ENCODE results near the gene CKAP4. TPM values are rescaled to one million over a fixed set of nuclear protein-coding genes. Genes with fewer than 3 reads are reported as not detected.

CKAP4 gene
- total and polyA plus RNA-seq, 10 of the 15 experiments (the other 5 are each of a cell fraction or from before 2014, with no cell fraction given): 0.39 to 23.6 (median 11.1) TPM

DNA sequence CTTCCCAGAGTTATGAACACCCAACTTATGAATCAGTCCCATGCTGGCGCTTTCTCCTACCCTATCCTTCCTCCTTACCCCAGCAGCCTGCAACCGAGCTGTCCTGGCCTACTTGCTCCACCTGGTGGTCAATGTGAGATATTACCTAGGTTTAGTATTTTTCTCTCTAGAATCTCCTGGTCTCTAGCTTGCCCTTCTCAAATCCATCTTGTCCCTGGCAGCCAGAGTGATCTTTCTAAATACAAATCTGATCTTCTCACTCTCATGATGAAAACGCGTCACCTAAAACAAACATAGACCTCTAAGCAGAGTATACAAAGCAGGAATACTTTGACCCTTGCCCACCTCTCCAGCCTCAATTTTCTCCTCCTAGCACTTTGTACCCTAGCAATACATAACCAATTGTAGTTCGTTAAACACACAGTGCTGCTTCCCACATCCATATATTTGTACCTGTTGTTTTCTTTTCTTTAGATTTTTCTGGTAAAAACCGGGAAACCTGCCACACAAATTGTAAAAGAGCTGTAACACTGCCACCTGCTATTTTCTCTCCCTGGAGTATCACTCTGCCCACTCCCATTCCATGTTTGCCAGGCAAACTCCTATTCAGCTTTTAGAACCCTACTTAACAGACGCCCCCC, 34.8 kb upstream of the CKAP4 start (continued):
- TF ChIP-seq, protein P1, sequence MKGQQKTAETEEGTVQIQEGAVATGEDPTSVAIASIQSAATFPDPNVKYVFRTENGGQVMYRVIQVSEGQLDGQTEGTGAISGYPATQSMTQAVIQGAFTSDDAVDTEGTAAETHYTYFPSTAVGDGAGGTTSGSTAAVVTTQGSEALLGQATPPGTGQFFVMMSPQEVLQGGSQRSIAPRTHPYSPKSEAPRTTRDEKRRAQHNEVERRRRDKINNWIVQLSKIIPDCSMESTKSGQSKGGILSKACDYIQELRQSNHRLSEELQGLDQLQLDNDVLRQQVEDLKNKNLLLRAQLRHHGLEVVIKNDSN (IDR thresholded peaks at IDR 0.05; ENCODE audit: borderline replicate concordance, extremely low read length, insufficient read depth, low read depth, low read length): no peak
- TF ChIP-seq SP1 (IDR thresholded peaks at IDR 0.05; ENCODE audit: low read depth, low read length) (no peak), TAF1 (IDR thresholded peaks at IDR 0.05; ENCODE audit: borderline replicate concordance, low read depth, low read length) (no peak), RAD21 (IDR thresholded peaks at IDR 0.05; ENCODE audit: insufficient read depth, low read depth, low read length) (peak; percentile 76), NFXL1 (IDR thresholded peaks at IDR 0.05; ENCODE audit: borderline replicate concordance) (0 out of 2 replicates have a peak, but pooled peaks have one; percentile 26), SUZ12 (IDR thresholded peaks at IDR 0.05; ENCODE audit: unreplicated experiment) (no peak), PAX5 (IDR thresholded peaks at IDR 0.05; ENCODE audit: borderline replicate concordance, low read depth, low read length) (no peak), ZNF622 (IDR thresholded peaks at IDR 0.05) (no peak), CBX5 (IDR thresholded peaks at IDR 0.05; ENCODE audit: low read depth) (peak; percentile 99), IKZF2 (IDR thresholded peaks at IDR 0.05) (peak in 1 of 2 experiments; percentile 12; a peak in 1 of 4 replicates), SRF (IDR thresholded peaks at IDR 0.05; ENCODE audit: low read depth in 2 of 2, low read length in 2 of 2) (no peak)
- TF ChIP-seq, protein P2, sequence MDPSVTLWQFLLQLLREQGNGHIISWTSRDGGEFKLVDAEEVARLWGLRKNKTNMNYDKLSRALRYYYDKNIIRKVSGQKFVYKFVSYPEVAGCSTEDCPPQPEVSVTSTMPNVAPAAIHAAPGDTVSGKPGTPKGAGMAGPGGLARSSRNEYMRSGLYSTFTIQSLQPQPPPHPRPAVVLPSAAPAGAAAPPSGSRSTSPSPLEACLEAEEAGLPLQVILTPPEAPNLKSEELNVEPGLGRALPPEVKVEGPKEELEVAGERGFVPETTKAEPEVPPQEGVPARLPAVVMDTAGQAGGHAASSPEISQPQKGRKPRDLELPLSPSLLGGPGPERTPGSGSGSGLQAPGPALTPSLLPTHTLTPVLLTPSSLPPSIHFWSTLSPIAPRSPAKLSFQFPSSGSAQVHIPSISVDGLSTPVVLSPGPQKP (IDR thresholded peaks at IDR 0.05; ENCODE audit: low read depth, low read length): no peak
- TF ChIP-seq, protein P3, sequence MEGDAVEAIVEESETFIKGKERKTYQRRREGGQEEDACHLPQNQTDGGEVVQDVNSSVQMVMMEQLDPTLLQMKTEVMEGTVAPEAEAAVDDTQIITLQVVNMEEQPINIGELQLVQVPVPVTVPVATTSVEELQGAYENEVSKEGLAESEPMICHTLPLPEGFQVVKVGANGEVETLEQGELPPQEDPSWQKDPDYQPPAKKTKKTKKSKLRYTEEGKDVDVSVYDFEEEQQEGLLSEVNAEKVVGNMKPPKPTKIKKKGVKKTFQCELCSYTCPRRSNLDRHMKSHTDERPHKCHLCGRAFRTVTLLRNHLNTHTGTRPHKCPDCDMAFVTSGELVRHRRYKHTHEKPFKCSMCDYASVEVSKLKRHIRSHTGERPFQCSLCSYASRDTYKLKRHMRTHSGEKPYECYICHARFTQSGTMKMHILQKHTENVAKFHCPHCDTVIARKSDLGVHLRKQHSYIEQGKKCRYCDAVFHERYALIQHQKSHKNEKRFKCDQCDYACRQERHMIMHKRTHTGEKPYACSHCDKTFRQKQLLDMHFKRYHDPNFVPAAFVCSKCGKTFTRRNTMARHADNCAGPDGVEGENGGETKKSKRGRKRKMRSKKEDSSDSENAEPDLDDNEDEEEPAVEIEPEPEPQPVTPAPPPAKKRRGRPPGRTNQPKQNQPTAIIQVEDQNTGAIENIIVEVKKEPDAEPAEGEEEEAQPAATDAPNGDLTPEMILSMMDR (IDR thresholded peaks at IDR 0.05 in 2 of 3, conservative IDR thresholded peaks at IDR 0.05 in 1 of 3; ENCODE audit: control insufficient read depth in 2 of 3, extremely low read depth in 1 of 3, insufficient read depth in 1 of 3, low read depth in 3 of 3, low read length in 3 of 3): peak; percentile 69 to 74 (median 74); a peak in 5 of 6 replicates
- TF ChIP-seq, protein P4, sequence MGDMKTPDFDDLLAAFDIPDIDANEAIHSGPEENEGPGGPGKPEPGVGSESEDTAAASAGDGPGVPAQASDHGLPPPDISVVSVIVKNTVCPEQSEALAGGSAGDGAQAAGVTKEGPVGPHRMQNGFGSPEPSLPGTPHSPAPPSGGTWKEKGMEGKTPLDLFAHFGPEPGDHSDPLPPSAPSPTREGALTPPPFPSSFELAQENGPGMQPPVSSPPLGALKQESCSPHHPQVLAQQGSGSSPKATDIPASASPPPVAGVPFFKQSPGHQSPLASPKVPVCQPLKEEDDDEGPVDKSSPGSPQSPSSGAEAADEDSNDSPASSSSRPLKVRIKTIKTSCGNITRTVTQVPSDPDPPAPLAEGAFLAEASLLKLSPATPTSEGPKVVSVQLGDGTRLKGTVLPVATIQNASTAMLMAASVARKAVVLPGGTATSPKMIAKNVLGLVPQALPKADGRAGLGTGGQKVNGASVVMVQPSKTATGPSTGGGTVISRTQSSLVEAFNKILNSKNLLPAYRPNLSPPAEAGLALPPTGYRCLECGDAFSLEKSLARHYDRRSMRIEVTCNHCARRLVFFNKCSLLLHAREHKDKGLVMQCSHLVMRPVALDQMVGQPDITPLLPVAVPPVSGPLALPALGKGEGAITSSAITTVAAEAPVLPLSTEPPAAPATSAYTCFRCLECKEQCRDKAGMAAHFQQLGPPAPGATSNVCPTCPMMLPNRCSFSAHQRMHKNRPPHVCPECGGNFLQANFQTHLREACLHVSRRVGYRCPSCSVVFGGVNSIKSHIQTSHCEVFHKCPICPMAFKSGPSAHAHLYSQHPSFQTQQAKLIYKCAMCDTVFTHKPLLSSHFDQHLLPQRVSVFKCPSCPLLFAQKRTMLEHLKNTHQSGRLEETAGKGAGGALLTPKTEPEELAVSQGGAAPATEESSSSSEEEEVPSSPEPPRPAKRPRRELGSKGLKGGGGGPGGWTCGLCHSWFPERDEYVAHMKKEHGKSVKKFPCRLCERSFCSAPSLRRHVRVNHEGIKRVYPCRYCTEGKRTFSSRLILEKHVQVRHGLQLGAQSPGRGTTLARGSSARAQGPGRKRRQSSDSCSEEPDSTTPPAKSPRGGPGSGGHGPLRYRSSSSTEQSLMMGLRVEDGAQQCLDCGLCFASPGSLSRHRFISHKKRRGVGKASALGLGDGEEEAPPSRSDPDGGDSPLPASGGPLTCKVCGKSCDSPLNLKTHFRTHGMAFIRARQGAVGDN (IDR thresholded peaks at IDR 0.05): no peak
- TF ChIP-seq, protein P5, sequence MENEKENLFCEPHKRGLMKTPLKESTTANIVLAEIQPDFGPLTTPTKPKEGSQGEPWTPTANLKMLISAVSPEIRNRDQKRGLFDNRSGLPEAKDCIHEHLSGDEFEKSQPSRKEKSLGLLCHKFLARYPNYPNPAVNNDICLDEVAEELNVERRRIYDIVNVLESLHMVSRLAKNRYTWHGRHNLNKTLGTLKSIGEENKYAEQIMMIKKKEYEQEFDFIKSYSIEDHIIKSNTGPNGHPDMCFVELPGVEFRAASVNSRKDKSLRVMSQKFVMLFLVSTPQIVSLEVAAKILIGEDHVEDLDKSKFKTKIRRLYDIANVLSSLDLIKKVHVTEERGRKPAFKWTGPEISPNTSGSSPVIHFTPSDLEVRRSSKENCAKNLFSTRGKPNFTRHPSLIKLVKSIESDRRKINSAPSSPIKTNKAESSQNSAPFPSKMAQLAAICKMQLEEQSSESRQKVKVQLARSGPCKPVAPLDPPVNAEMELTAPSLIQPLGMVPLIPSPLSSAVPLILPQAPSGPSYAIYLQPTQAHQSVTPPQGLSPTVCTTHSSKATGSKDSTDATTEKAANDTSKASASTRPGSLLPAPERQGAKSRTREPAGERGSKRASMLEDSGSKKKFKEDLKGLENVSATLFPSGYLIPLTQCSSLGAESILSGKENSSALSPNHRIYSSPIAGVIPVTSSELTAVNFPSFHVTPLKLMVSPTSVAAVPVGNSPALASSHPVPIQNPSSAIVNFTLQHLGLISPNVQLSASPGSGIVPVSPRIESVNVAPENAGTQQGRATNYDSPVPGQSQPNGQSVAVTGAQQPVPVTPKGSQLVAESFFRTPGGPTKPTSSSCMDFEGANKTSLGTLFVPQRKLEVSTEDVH (IDR thresholded peaks at IDR 0.05; ENCODE audit: low read depth, partially characterized antibody): no peak
